ENCODE results near the gene RNF186. TPM values are rescaled to one million over a fixed set of nuclear protein-coding genes. Genes with fewer than 3 reads are reported as not detected.

Gene RNF186
- total and polyA plus RNA-seq, 2 donors (not counting 1 experiment from before 2014, with no cell fraction given) = not detected

GRCh38 chr1:19773485-19773884, 41.6 kb downstream of the RNF186 start:
- intact Hi-C loops (cut with micrococcal nuclease) = no loop called here
- POLR2A ChIA-PET = no interaction called here
- CTCF ChIA-PET = interaction anchor here (0.7 to 0.9 kb wide), 2 partner anchors 8 to 70 kb away, joined by 3 read pairs; no protein-coding TSS in a partner anchor

GRCh38 chr1:19772053-19772452, 43.0 kb downstream of the RNF186 start:
- H3K4me1 ChIP-seq (ENCODE audit: control insufficient read depth in 2 of 2, insufficient read depth in 2 of 2, low read length in 2 of 2) = no peaks in the 10 kb centered on the region
- Mint-ChIP-seq H3K9me3 (ENCODE audit: insufficient read depth) (no peaks in the 10 kb centered on the region), H3K4me3 (no peak overlapping the region), H3K27me3 (no peaks in the 10 kb centered on the region), H3K4me1 (no peaks in the 10 kb centered on the region), H3K27ac (no peak overlapping the region)
- DNase-seq (no peak), ATAC-seq (ENCODE audit: low read depth) (no peak)
- H3K27me3 ChIP-seq (replicated peaks in 1 of 4; ENCODE audit: control extremely low read depth in 1 of 4, control insufficient read depth in 3 of 4, insufficient read depth in 4 of 4, low read length in 3 of 4) = no peaks in the 10 kb centered on the region
- H3K9me3 ChIP-seq (ENCODE audit: control extremely low read depth in 1 of 3, control insufficient read depth in 2 of 3, insufficient read depth in 1 of 3, low read length in 2 of 3) = peaks cover 0 to 1% (median 0%) of the 10 kb centered on the region in 3 donors
- H3K36me3 ChIP-seq (replicated peaks in 1 of 2; ENCODE audit: control extremely low read depth in 1 of 2, control insufficient read depth in 1 of 2, extremely low read depth in 1 of 2, insufficient read depth in 2 of 2, low read length in 1 of 2) = peaks cover 0 to 29% of the 10 kb centered on the region in 2 experiments
- H4K20me1 ChIP-seq (ENCODE audit: control insufficient read depth, insufficient read depth, low read length, poor library complexity, severe bottlenecking) = no peaks in the 10 kb centered on the region
- no peak overlapping the region for H2AFZ ChIP-seq (ENCODE audit: insufficient read depth, low read depth, low read length, poor library complexity, severe bottlenecking)
- H3K79me2 ChIP-seq (ENCODE audit: control insufficient read depth, insufficient read depth, low read length) = no peaks in the 10 kb centered on the region
- no peak overlapping the region for H3K9ac ChIP-seq (ENCODE audit: low read length)
- POLR2A ChIA-PET = no interaction called here
- intact Hi-C loops (cut with micrococcal nuclease) = no loop called here
- no peak overlapping the region for H3K4me3 ChIP-seq (ENCODE audit: control extremely low read depth in 1 of 5, extremely low read depth in 1 of 5, insufficient read depth in 1 of 5, low read depth in 2 of 5, low read length in 4 of 5)
- WGBS (ENCODE audit: insufficient coverage) = 97% methylated on average over 9 of the region's 9 CpGs
- H3K27ac ChIP-seq (ENCODE audit: low read length in 2 of 2) = no peak overlapping the region
- TF ChIP-seq EZH2 (IDR thresholded peaks at IDR 0.05; ENCODE audit: borderline replicate concordance, insufficient read depth, low read depth, low read length, poor library complexity, severe bottlenecking) = no peak
- TF ChIP-seq CTCF (IDR thresholded peaks at IDR 0.05) = no peak
- CTCF ChIA-PET = no interaction called here
- H3K4me2 ChIP-seq (replicated peaks; ENCODE audit: low read depth, low read length, poor library complexity, severe bottlenecking) = no peak overlapping the region

More at GRCh38 chr1:19773485-19773884, 41.6 kb downstream of the RNF186 start:
- Histone ChIP-seq H2AFZ (ENCODE audit: insufficient read depth, low read depth, low read length, poor library complexity, severe bottlenecking) (no peak overlapping the region), H3K27me3 (replicated peaks in 1 of 4; ENCODE audit: control extremely low read depth in 1 of 4, control insufficient read depth in 3 of 4, insufficient read depth in 4 of 4, low read length in 3 of 4) (no peaks in the 10 kb centered on the region), H3K36me3 (replicated peaks in 1 of 2; ENCODE audit: control extremely low read depth in 1 of 2, control insufficient read depth in 1 of 2, extremely low read depth in 1 of 2, insufficient read depth in 2 of 2, low read length in 1 of 2) (peaks cover 0 to 36% of the 10 kb centered on the region in 2 experiments), H4K20me1 (ENCODE audit: control insufficient read depth, insufficient read depth, low read length, poor library complexity, severe bottlenecking) (no peaks in the 10 kb centered on the region), H3K9me3 (ENCODE audit: control extremely low read depth in 1 of 3, control insufficient read depth in 2 of 3, insufficient read depth in 1 of 3, low read length in 2 of 3) (peaks cover 0 to 7% (median 0%) of the 10 kb centered on the region in 3 donors), H3K4me2 (replicated peaks; ENCODE audit: low read depth, low read length, poor library complexity, severe bottlenecking) (no peak overlapping the region), H3K4me3 (ENCODE audit: control extremely low read depth in 1 of 5, extremely low read depth in 1 of 5, insufficient read depth in 1 of 5, low read depth in 2 of 5, low read length in 4 of 5) (no peak overlapping the region), H3K27ac (ENCODE audit: low read length in 2 of 2) (no peak overlapping the region), H3K9ac (ENCODE audit: low read length) (no peak overlapping the region), H3K79me2 (ENCODE audit: control insufficient read depth, insufficient read depth, low read length) (no peaks in the 10 kb centered on the region), H3K4me1 (ENCODE audit: control insufficient read depth in 2 of 2, insufficient read depth in 2 of 2, low read length in 2 of 2) (no peaks in the 10 kb centered on the region)
- no peaks in the 10 kb centered on the region for H3K4me1 Mint-ChIP-seq
- DNase-seq (no peak), ATAC-seq (ENCODE audit: low read depth) (no peak)
- WGBS (ENCODE audit: insufficient coverage) = 84% methylated on average over 4 of the region's 4 CpGs
- H3K27ac Mint-ChIP-seq = no peak overlapping the region
- TF ChIP-seq CTCF (IDR thresholded peaks at IDR 0.05) = no peak
- TF ChIP-seq EZH2 (IDR thresholded peaks at IDR 0.05; ENCODE audit: borderline replicate concordance, insufficient read depth, low read depth, low read length, poor library complexity, severe bottlenecking) = no peak
- no peaks in the 10 kb centered on the region for H3K27me3 Mint-ChIP-seq
- no peak overlapping the region for H3K4me3 Mint-ChIP-seq
- peaks cover 2% of the 10 kb centered on the region for H3K9me3 Mint-ChIP-seq (ENCODE audit: insufficient read depth)
